Lower lobe of right lung (tissue), 2 donors: ENCODE results near the gene CHMP1B. TPM values are rescaled to one million over a fixed set of nuclear protein-coding genes. Genes with fewer than 3 reads are reported as not detected.

Experiments
- ATAC-seq, 2 donors: fragments of 200-7000 bp; cut with Tn5 transposase; one replicate each; pipeline ENCODE4 v1.9.1; 2020 to 2022; ENCODE audit warnings: mild to moderate bottlenecking in 2 of 2, moderate library complexity in 2 of 2
- DNase-seq: peaks from one replicate; pipeline ENCODE4 v3.0.0-alpha.2; 2020
- H3K27ac ChIP-seq: fragments of 200-600 bp; one replicate; pipeline ENCODE4 v1.8.0; 2022
- H3K27me3 ChIP-seq: fragments of 200-600 bp; one replicate; pipeline ENCODE4 v1.8.0; 2022; ENCODE audit warnings: low read depth
- H3K36me3 ChIP-seq: fragments of 200-600 bp; one replicate; pipeline ENCODE4 v1.8.0; 2022; ENCODE audit warnings: mild to moderate bottlenecking
- H3K4me1 ChIP-seq: fragments of 200-600 bp; one replicate; pipeline ENCODE4 v1.8.0; 2022
- H3K4me3 ChIP-seq: fragments of 200-600 bp; one replicate; pipeline ENCODE4 v1.8.0; 2022; ENCODE audit warnings: mild to moderate bottlenecking
- H3K9me3 ChIP-seq: fragments of 200-600 bp; one replicate; pipeline ENCODE4 v1.8.0; 2022
- intact Hi-C: fragments of 100-400 bp; cut with DNase I; formaldehyde crosslinking; loops from one replicate; pipeline ENCODE4 v1.11.0; 2022
- total RNA-seq: library from RNA; stranded (reverse); fragmentation: NEBNext Ultra II Directional; extraction: Animal tissue kit (Norgen Biotek cat#: 25700); gene quantifications from one replicate; pipeline ENCODE4 v1.2.1, GENCODE V29; 2021
- TF ChIP-seq, protein P1 (sequence below): fragments of 200-600 bp; IDR thresholded peaks from one replicate; pipeline ENCODE4 v1.8.0; 2022; ENCODE audit warnings: antibody characterized with exemption, mild to moderate bottlenecking
- donor health status: DM: no; HTN: yes; CAD: no; lungs with severe emphysema.

The CHMP1B gene
- total RNA-seq, 1 donor from 2014 or later: 39.4 TPM

GRCh38 chr18:11877497-11878135 is 26.4 kb downstream of the CHMP1B start:
- no peaks in the 10 kb centered on the region for H3K9me3 ChIP-seq
- peaks cover 4% of the 10 kb centered on the region for H3K4me1 ChIP-seq
- H3K36me3 ChIP-seq: peaks cover 23% of the 10 kb centered on the region
- ATAC-seq (peak in 1 of 2 donors; percentile 82), DNase-seq (no peak)
- intact Hi-C loops: no loop called here
- no peak overlapping the region for H3K4me3 ChIP-seq
- no peaks in the 10 kb centered on the region for H3K27me3 ChIP-seq
- no peak overlapping the region for H3K27ac ChIP-seq
- TF ChIP-seq, protein P1, sequence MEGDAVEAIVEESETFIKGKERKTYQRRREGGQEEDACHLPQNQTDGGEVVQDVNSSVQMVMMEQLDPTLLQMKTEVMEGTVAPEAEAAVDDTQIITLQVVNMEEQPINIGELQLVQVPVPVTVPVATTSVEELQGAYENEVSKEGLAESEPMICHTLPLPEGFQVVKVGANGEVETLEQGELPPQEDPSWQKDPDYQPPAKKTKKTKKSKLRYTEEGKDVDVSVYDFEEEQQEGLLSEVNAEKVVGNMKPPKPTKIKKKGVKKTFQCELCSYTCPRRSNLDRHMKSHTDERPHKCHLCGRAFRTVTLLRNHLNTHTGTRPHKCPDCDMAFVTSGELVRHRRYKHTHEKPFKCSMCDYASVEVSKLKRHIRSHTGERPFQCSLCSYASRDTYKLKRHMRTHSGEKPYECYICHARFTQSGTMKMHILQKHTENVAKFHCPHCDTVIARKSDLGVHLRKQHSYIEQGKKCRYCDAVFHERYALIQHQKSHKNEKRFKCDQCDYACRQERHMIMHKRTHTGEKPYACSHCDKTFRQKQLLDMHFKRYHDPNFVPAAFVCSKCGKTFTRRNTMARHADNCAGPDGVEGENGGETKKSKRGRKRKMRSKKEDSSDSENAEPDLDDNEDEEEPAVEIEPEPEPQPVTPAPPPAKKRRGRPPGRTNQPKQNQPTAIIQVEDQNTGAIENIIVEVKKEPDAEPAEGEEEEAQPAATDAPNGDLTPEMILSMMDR: no peak

DNA sequence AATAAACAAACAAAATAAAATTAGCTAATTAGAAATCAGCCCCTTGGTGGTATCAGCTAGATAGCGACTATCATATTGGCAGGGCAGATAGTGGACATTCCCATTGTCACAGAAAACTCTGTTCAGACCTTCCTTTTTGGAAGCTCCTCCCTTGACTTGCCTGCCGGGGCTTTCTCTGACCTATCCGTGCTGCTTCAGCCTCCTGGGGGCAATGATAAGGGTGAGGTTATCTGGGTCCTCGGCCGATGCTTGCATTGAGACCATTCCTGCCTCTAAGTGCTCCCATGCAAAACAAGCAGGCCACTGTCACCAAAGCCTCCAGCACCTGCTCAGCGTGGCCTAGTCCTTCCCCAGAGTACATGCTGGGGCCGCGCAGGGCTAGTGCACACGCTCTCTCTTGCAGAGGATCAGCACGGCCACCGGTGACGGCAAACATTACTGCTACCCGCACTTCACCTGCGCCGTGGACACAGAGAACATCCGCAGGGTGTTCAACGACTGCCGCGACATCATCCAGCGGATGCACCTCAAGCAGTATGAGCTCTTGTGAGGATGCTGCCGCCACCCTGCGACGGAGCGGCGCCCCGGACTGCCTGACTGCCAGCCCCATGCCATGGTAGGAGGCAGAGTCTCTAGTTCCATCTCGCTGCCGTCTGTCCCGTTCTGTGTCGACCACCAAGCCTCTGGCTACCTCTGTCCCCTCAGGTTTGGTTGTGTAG is 29.5 kb downstream of the CHMP1B start:
- intact Hi-C loops: no loop called here
- DNase-seq: no peak
- no peak for ATAC-seq
- no peak overlapping the region for H3K27ac ChIP-seq
- no peaks in the 10 kb centered on the region for H3K9me3 ChIP-seq
- H3K4me3 ChIP-seq: no peak overlapping the region
- TF ChIP-seq, protein P1: no peak
- no peaks in the 10 kb centered on the region for H3K27me3 ChIP-seq
- peaks cover 17% of the 10 kb centered on the region for H3K4me1 ChIP-seq
- H3K36me3 ChIP-seq: peaks cover 42% of the 10 kb centered on the region

DNA sequence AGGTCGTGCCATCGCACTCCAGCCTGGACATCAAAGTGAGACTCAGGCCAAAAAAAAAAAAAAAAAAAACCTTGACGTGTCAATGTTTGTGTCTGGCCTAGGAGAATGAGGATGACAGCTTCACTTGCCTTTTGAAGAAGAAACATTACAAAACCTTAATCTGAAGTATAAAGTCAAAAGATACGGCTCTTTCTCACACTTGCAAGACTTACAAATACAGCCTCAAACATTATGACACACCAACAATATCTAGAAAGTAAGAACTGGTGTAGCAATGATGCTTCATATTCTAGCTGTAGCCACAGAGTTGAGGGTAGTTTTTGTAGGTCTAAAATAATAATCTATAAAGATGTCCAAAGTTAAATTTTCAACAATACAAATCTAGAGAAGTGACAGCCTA is 31.4 kb downstream of the CHMP1B start:
- intact Hi-C loops: no loop called here
- TF ChIP-seq, protein P1: no peak
- no peak for ATAC-seq
- DNase-seq: no peak
- Histone ChIP-seq H3K36me3 (peaks cover 50% of the 10 kb centered on the region), H3K4me1 (peaks cover 17% of the 10 kb centered on the region), H3K27ac (peak overlapping the region; percentile 70), H3K27me3 (no peaks in the 10 kb centered on the region), H3K4me3 (no peak overlapping the region), H3K9me3 (no peaks in the 10 kb centered on the region)

DNA sequence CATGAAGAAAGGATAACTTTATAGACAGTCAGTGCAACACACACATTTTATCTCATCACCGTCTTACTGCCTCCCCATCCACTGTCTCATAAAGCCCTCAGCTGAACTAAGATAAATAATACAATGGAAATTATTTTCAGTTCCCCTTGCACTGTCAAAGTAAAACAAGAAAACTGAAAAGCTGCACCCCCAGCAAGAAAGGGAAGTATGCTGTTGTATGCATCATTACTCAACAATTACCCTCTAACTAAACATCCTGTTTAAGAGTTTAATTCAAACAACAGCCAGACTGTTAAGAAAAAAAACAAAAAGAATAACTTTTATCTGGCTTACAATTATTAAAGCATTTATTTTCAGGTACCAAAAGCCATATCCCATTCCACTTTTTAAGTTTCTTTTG is 31.9 kb downstream of the CHMP1B start:
- TF ChIP-seq, protein P1: no peak
- Histone ChIP-seq H3K4me1 (peaks cover 17% of the 10 kb centered on the region), H3K36me3 (peaks cover 51% of the 10 kb centered on the region), H3K27me3 (no peaks in the 10 kb centered on the region), H3K4me3 (no peak overlapping the region), H3K27ac (peak overlapping the region; percentile 16), H3K9me3 (no peaks in the 10 kb centered on the region)
- ATAC-seq (no peak), DNase-seq (no peak)
- intact Hi-C loops: no loop called here

DNA sequence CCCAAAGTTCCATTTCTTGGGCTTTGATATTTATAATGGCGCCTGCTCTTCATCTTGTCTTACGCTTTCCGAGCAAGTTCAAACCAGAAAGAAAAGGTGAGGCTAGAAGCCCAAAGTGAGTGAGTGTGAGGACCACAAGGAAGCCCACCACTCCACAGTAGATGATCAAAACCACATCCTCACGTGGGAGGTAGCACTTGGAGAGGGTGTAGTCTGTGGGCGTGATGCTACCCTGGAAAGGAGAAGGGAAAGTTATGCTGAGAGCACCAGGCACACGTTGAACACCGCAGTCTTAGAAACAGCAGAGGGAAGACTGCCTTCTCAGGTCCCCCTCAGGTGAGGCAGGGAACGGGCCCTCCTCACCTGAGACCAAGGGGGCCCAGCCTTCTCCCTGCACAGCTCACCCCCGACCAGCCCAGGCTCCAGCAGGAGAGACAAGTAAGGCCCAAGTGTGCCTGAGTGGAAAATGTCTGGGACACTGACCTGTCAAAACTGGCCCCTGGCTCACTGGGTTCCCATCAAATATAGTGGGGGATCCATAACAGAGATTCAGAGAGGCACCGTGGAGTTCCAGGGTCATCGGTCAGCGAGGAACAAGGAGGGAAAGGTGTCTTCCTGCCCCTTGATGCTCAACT is 33.3 kb downstream of the CHMP1B start:
- no peaks in the 10 kb centered on the region for H3K9me3 ChIP-seq
- TF ChIP-seq, protein P1: no peak
- no peaks in the 10 kb centered on the region for H3K27me3 ChIP-seq
- no peak for ATAC-seq
- peaks cover 17% of the 10 kb centered on the region for H3K4me1 ChIP-seq
- H3K27ac ChIP-seq: no peak overlapping the region
- H3K36me3 ChIP-seq: peaks cover 64% of the 10 kb centered on the region
- intact Hi-C loops: no loop called here
- DNase-seq: no peak
- no peak overlapping the region for H3K4me3 ChIP-seq
